Measurements from ENCODE around the gene FUOM. TPM values are rescaled to one million over a fixed set of nuclear protein-coding genes. Genes with fewer than 3 reads are reported as not detected.

The FUOM gene
- total and polyA plus RNA-seq, 10 of the 15 experiments (the other 5 are each of a cell fraction or from before 2014, with no cell fraction given) = 1.8 to 41.7 (median 25.6) TPM

GRCh38 chr10:133308421-133309099 is 49.3 kb downstream of the FUOM start, which contains the start of the genes TUBGCP2 and ZNF511:
TUBGCP2 (minus strand) TSS chr10:133308872; CDS start chr10:133302941, 5,931 bp downstream.
ZNF511 (plus strand) TSS chr10:133308914; CDS start chr10:133308944, 30 bp downstream.
- intact Hi-C loops (cut with micrococcal nuclease; ENCODE audit: unreplicated experiment) = loop anchor here (2.0 to 5.0 kb wide), 2 partner anchors 34 to 84 kb away; partner anchors contain the start of gene MTG1
- Histone ChIP-seq H3K36me3 (ENCODE audit: control insufficient read depth in 2 of 2, insufficient read depth in 2 of 2, low read length in 1 of 2) (peaks cover 0 to 8% of the 10 kb centered on the region in 2 experiments; a peak in 3 of 4 replicates), H3K79me2 (ENCODE audit: control insufficient read depth, insufficient read depth, low read length) (peaks cover 37% of the 10 kb centered on the region), H4K20me1 (ENCODE audit: control insufficient read depth, insufficient read depth) (no peaks in the 10 kb centered on the region; the same call in 1 of the 2 replicates), H3K4me1 (ENCODE audit: control insufficient read depth, insufficient read depth, low read length) (peaks cover 19% of the 10 kb centered on the region), H3K27ac (ENCODE audit: control insufficient read depth, insufficient read depth) (peak within 1 kb of the TSS; percentile 95), H3K27me3 (replicated peaks in 1 of 2; ENCODE audit: control insufficient read depth in 2 of 2, insufficient read depth in 2 of 2, low read length in 1 of 2) (no peaks in the 10 kb centered on the region), H3K9me3 (replicated peaks; ENCODE audit: control insufficient read depth, insufficient read depth, low read length) (no peaks in the 10 kb centered on the region), H2AFZ (ENCODE audit: control insufficient read depth, low read depth, low read length) (peak within 1 kb of the TSS; percentile 79), H3K9ac (ENCODE audit: control insufficient read depth, insufficient read depth, low read length) (peak within 1 kb of the TSS; percentile 94), H3K4me2 (ENCODE audit: control insufficient read depth, insufficient read depth) (peak within 1 kb of the TSS; percentile 97), H3K4me3 (peak within 1 kb of the TSS; percentile 95)
- SMC1A ChIA-PET (ENCODE audit: uncharacterized antibody, unreplicated experiment) = interaction anchor here (0.9 to 1.7 kb wide), 2 partner anchors 47 to 165 kb away, joined by 3 to 7 read pairs; no protein-coding TSS in a partner anchor
- in situ Hi-C loops (cut with MboI) = loop anchor here (5.0 kb wide), 1 partner anchor 166 kb away; no protein-coding TSS in a partner anchor
- RAD21 ChIA-PET (ENCODE audit: unreplicated experiment) = interaction anchor here (1.1 to 1.3 kb wide), 2 partner anchors 34 to 79 kb away, joined by 3 to 4 read pairs; no protein-coding TSS in a partner anchor
- FAIRE-seq = no peak
- BruUV-seq (replicated peaks) = TSS peak; percentile 62
- no peak for DNase-seq (ENCODE audit: low read depth, low spot score)
- POLR2A ChIA-PET = no interaction called here
- ATAC-seq = peak; percentile 83
- CTCF ChIA-PET = interaction anchor here (0.8 to 2.9 kb wide), 9 partner anchors 10 to 189 kb away, joined by 3 to 15 read pairs (median 5); partner anchors contain the start of gene ADAM8
- WGBS (ENCODE audit: insufficient coverage, insufficient replicate concordance, low lambda C conversion rate, missing lambda C conversion rate) = 2% methylated on average over 41 of the region's 89 CpGs
- TF ChIP-seq BRCA1 (IDR thresholded peaks at IDR 0.05; ENCODE audit: low read depth, low read length) (peak; percentile 48; the same call in 1 of the 2 replicates), RELA (IDR thresholded peaks at IDR 0.05; ENCODE audit: borderline replicate concordance, partially characterized antibody) (peak; percentile 71), POU2F2 (IDR thresholded peaks at IDR 0.05; ENCODE audit: borderline replicate concordance, low read depth, low read length) (peak; percentile 65; the same call in 1 of the 3 replicates), ELK1 (IDR thresholded peaks at IDR 0.05; ENCODE audit: low read depth, low read length) (0 out of 2 replicates have a peak, but pooled peaks have one; percentile 41), NFIC (IDR thresholded peaks at IDR 0.05; ENCODE audit: low read depth, low read length) (no peak), POLR2A (IDR thresholded peaks at IDR 0.05; ENCODE audit: low read depth, low read length) (peak; percentile 79), EED (IDR thresholded peaks at IDR 0.05; ENCODE audit: low read depth) (no peak), ASH2L (IDR thresholded peaks at IDR 0.05; ENCODE audit: borderline replicate concordance, low read depth) (peak; percentile 78; the same call in 1 of the 2 replicates), RB1 (IDR thresholded peaks at IDR 0.05; ENCODE audit: borderline replicate concordance) (peak; percentile 83; the same call in 1 of the 2 replicates), PAX8 (IDR thresholded peaks at IDR 0.05) (no peak), POLR2AphosphoS5 (IDR thresholded peaks at IDR 0.05; ENCODE audit: low read length) (peak; percentile 43; the same call in 1 of the 2 replicates), IRF4 (IDR thresholded peaks at IDR 0.05; ENCODE audit: low read depth, low read length) (no peak), MAX (IDR thresholded peaks at IDR 0.05; ENCODE audit: low read depth, low read length) (peak; percentile 45; the same call in 1 of the 2 replicates), ETV6 (conservative IDR thresholded peaks at IDR 0.05 in 1 of 2, IDR thresholded peaks at IDR 0.05 in 1 of 2; ENCODE audit: borderline replicate concordance in 1 of 2, low read depth in 1 of 2) (no peak), RELB (IDR thresholded peaks at IDR 0.05; ENCODE audit: low read depth) (no peak), E4F1 (IDR thresholded peaks at IDR 0.05; ENCODE audit: borderline replicate concordance, partially characterized antibody) (no peak), NR2F1 (conservative IDR thresholded peaks at IDR 0.05) (peak; percentile 81)
